Stimulated activated CD8-positive, alpha-beta memory T cell treated with anti-CD3 and anti-CD28 coated beads, Interleukin-7, amount 100 ng/mL, for 1 hour (primary cell): ENCODE results near the gene TRPM1.

ENCODE experiments used
- DNase-seq, 2 donors: peaks; one replicate each; pipeline ENCODE4 v3.0.0-alpha.2; 2020; ENCODE audit warnings: low read depth in 2 of 2

Gene TRPM1

DNA sequence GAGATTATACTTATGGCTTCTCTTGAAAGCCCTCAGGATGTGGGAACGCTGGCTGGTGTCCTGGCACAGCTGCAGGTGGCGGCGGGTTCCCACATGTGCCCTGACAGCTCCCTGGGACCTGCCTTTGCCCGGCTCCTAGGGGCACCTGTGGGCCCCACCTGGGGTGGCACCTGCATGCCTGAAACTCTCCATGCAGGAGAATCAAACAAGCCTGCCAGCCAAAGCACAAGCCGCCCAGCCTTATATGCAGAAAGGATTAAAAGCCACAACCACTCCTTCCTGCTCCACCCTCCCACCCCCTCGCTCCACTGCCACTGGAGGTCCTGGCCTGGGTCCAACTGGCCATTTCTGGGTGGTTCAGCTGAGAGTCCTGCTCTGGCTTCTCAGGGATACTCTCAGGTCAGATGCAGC, 18.1 kb downstream of the TRPM1 start:
- no peak for DNase-seq

GRCh38 chr15:31082771-31083369, 18.7 kb downstream of the TRPM1 start:
- no peak for DNase-seq

GRCh38 chr15:31081588-31082250, 19.8 kb downstream of the TRPM1 start:
- DNase-seq: no peak

DNA sequence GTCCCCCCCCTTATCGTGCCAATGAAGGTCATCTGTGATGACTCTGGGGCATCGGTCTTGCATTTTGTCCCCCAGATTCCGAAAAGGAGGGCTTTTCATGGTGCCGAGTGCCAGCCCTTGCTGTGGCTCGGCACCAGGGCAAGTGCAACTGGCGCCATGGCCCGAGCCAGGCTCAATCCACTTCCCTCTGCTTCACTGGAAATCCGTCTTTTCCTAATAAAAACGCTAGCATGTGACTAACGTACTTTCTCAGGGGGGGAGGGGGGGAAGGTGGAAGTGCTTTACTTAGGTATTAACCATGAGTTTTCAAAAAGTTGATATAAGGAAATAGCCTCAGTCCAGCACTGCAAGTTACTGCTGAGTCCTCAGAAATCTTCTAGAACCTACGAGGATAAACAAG, 20.5 kb downstream of the TRPM1 start:
- no peak for DNase-seq

- DNase-seq: peak in 1 of 2 donors; percentile 20
Measured at GRCh38 chr15:31080591-31081014, 20.9 kb downstream of the TRPM1 start.

DNA sequence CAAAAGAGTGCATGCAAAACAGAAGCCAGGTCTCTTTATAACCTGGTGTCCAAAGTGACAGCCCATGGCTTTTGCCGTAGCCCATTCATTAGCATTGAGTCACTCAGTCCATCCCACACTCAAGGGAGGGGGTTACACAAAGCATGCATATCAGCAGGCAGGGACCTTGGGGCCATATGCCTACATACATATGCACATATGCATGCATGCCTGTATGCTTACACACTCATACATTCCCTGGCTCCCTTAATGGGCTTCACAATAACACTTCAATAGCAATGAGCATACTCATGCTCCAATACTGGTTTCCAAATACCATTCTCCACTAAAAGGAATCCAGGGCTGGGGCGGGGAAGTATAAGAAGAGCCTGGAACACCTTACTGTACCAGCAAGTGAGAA, 22.0 kb downstream of the TRPM1 start:
- no peak for DNase-seq

DNA sequence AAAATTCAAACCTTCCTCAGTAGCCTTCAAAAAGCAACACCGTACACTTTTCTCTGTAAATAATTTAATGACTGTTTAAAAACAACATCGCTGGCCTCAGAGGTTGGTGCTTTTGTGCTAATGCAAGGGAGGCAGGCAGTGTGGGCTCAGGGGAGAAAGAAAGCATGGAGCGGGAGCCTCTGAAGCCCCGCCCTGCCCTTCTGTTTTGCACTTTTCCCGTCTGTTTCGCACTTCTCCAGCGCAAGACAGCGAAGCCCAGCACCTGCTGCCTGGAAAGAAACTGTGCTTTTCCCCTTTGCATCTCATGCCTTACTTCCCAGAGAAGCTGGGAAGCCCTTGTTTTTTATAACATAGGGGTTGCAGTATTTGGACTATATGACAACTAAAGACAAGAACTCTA, 23.1 kb downstream of the TRPM1 start:
- DNase-seq: no peak

DNA sequence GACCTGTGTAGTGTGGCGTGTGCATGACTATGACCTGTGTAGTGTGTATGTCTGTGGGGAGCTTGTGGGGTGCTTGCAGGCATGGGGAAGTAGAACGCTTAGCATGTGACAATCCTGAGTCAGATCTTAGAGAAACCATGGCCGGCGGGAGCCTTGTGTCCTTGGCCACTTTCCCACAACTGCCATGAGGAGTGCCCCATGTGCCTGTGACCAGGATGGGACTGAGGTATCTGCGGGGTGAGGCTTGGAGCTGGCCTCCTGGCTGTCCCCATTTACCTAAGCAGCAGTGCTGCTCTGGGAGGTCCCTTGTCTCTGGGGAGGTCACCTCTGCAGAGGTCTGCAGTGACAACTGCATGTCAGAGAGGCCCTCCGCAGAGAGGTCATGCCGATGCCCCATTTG, 23.6 kb downstream of the TRPM1 start:
- no peak for DNase-seq

GRCh38 chr15:31077181-31077580, 24.3 kb downstream of the TRPM1 start:
- no peak for DNase-seq

- DNase-seq: no peak
Measured at GRCh38 chr15:31074321-31074720, 27.2 kb downstream of the TRPM1 start.

GRCh38 chr15:31070867-31071266, 30.7 kb downstream of the TRPM1 start:
- no peak for DNase-seq

DNA sequence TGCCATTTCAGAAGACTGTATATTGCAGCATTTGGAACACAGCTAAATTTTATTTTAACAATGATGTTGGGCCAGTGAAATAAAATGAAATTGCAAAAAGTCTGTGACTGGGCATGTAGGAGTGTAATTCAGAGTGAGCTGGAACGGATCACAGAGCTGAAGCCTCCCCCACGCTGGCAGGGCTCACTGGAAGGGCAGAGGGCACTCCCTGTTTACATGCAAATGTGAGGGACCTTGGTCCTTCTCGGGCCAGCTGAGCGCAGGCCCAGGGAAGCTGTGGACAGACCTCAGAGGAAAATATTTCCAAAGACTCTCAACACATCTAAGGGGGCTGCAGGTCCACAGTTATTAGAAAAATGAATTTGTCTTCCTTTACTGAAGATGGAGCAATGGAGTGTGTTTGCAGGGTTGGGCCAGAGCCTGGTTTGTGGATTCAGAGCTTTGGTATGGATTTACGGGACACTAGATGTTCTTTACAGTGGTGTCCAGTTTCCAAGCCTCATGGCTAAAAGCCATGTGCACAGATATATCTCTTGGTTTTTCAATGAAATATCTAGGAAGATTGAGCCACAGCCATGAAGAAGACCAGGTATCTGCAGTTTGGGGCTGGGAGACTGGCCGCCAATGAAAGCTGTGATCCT, 32.0 kb downstream of the TRPM1 start:
- DNase-seq: no peak

GRCh38 chr15:31067890-31068603, 33.5 kb downstream of the TRPM1 start:
- DNase-seq: no peak

DNA sequence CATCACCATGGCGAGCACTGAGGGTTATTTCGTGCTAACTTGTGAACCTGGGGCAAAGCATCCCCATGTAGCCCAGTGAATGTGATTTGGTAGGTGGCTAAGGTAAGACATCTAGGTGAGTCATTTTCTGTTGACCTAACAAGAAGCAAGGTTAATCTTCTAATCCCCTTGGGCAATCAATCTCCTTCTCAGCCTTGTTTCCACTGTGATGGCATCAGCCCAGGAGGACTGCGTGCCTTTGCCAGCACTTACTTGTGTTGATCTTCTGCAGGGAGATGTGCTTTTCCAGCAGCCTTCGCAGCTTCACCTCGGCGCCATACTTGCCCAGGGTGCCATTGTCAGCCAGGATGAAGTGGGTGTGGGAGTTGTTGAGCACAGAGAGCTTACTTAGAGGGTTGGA, 35.7 kb downstream of the TRPM1 start:
- DNase-seq: no peak

GRCh38 chr15:31062911-31063310, 38.6 kb downstream of the TRPM1 start:
- DNase-seq: no peak

DNA sequence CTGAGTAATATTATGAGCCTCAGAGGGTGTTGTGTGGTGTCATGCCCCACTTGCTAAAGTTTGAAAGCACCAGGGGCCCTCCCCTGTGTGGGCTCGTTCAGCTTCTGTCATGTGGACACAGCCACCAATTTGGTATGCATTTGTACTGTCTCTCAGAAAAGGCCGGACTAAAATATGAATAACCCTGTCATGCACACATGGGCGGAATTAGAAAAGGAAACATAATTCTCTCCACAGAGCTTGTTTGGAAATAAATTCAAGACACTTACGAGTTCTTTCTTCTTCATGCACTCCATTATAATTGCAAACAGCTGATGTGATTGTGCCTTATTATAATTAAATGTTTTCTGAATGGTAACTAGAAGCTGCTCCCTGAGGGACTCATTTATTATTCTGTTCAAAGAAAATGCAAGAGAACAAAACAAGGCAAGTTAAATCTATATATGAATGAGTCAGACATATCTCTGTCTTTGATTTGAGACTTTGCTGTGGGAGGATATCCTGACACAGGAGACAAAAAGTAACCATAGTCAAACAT, 39.1 kb downstream of the TRPM1 start:
- DNase-seq: no peak

- DNase-seq: no peak
Measured at GRCh38 chr15:31060429-31061140, 40.9 kb downstream of the TRPM1 start.

- no peak for DNase-seq
Measured at GRCh38 chr15:31058236-31058962, 43.1 kb downstream of the TRPM1 start.

GRCh38 chr15:31051496-31052080, 49.9 kb downstream of the TRPM1 start:
- no peak for DNase-seq

GRCh38 chr15:31050953-31051352, 50.6 kb downstream of the TRPM1 start:
- no peak for DNase-seq
